Measurements from ENCODE around the gene MTREX.

The MTREX gene

GRCh38 chr5:55290991-55291390 lies 16.8 kb upstream of the MTREX start:
- no peak overlapping the region for H3K4me3 ChIP-seq (ENCODE audit: low read depth, low read length)
- no peak for DNase-seq (ENCODE audit: low read depth)
- TF ChIP-seq CTCF (conservative IDR thresholded peaks at IDR 0.05; ENCODE audit: low read depth, low read length): no peak

- no peak overlapping the region for H3K4me3 ChIP-seq (ENCODE audit: low read depth, low read length)
- no peak for DNase-seq (ENCODE audit: low read depth)
- no peak for TF ChIP-seq CTCF (conservative IDR thresholded peaks at IDR 0.05; ENCODE audit: low read depth, low read length)
Observed at GRCh38 chr5:55294935-55295334, 12.9 kb upstream of the MTREX start.

GRCh38 chr5:55300890-55301289 lies 6.9 kb upstream of the MTREX start:
- no peak for DNase-seq (ENCODE audit: low read depth)
- no peak overlapping the region for H3K4me3 ChIP-seq (ENCODE audit: low read depth, low read length)
- no peak for TF ChIP-seq CTCF (conservative IDR thresholded peaks at IDR 0.05; ENCODE audit: low read depth, low read length)

- H3K4me3 ChIP-seq (ENCODE audit: low read depth, low read length): no peak overlapping the region
- peak; percentile 74 for DNase-seq (ENCODE audit: low read depth)
- no peak for TF ChIP-seq CTCF (conservative IDR thresholded peaks at IDR 0.05; ENCODE audit: low read depth, low read length)
Observed at GRCh38 chr5:55303238-55303690, 4.5 kb upstream of the MTREX start.

GRCh38 chr5:55304584-55304983 lies 3.2 kb upstream of the MTREX start:
- no peak overlapping the region for H3K4me3 ChIP-seq (ENCODE audit: low read depth, low read length)
- no peak for TF ChIP-seq CTCF (conservative IDR thresholded peaks at IDR 0.05; ENCODE audit: low read depth, low read length)
- no peak for DNase-seq (ENCODE audit: low read depth)

- H3K4me3 ChIP-seq (ENCODE audit: low read depth, low read length): no peak overlapping the region
- DNase-seq (ENCODE audit: low read depth): no peak
- TF ChIP-seq CTCF (conservative IDR thresholded peaks at IDR 0.05; ENCODE audit: low read depth, low read length): no peak
Observed at GRCh38 chr5:55305345-55305744, 2.4 kb upstream of the MTREX start.

GRCh38 chr5:55306641-55307382 lies 977 bp upstream of the MTREX start:
- H3K4me3 ChIP-seq (ENCODE audit: low read depth, low read length): peak overlapping the region; percentile 84
- no peak for DNase-seq (ENCODE audit: low read depth)

More at GRCh38 chr5:55306641-55307382, 977 bp upstream of the MTREX start:
- TF ChIP-seq CTCF (conservative IDR thresholded peaks at IDR 0.05; ENCODE audit: low read depth, low read length): no peak
